HG02571 (cell line): ENCODE results near the gene GPC5.
"Not testable (repeated sequence)": the region's sequence is repeated elsewhere in the genome, so short reads cannot be mapped to it uniquely, and the experiment has no call there.

Experiments
- ATAC-seq: cut with Tn5 transposase; IDR thresholded peaks from one replicate; pipeline ENCODE4 v1.9.1; 2021; ENCODE audit warnings: mild to moderate bottlenecking, moderate library complexity; ENCODE audit not compliant: unreplicated experiment

GPC5 gene

GRCh38 chr13:92898946-92899345, 1500.5 kb downstream of the GPC5 start:
- ATAC-seq = not testable (repeated sequence)

GRCh38 chr13:92900446-92900845, 1502.0 kb downstream of the GPC5 start:
- no peak for ATAC-seq

DNA sequence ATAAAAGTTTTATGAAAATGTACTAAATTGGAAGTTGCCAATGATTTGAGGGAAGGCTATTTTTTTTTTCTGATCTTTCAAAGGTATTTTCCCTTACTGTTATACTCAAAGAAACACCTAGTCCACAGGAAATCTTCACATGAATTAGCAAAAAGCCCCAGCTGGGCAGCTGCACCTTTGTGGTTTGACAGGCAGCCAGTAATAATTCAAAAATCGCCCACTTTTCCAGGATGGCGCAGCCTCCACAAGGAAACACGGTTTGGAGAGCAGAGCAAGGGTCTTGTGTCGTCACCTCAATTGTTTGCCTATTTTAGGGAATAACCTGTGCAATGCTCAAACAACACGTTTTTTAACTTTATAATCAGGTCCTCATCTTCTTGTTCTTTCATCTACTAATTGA, 1503.3 kb downstream of the GPC5 start:
- no peak for ATAC-seq

GRCh38 chr13:92912629-92913028, 1514.2 kb downstream of the GPC5 start:
- ATAC-seq = no peak

DNA sequence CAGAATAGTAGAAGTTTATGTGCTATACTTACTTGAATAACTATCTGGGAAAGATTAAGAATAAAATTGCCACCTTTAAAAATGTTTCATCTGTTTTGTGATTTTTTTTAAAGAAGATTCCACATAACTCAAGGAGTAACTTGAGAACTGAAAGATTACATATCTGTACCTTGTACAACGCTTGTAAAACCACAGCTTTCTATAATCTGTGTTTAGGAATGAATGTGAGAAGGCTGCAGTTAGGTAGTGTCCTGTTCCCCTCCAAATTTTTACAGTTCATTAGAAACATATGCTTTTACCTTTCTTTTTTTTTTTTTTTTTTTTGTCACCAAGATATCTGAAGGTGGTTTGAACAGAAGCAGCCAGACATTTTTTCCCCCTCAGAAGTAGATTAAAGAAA, 1515.4 kb downstream of the GPC5 start:
- no peak for ATAC-seq
